ENCODE measurements around the gene NPAS3. TPM values are rescaled to one million over a fixed set of nuclear protein-coding genes. Genes with fewer than 3 reads are reported as not detected.
A peak's percentile ranks its signal among the peaks of the same experiment; 100 is the strongest.

Gene NPAS3
- total and polyA plus RNA-seq, 8 donors = 0.09 to 0.79 (median 0.56) TPM

- no peak for ATAC-seq
- no peak for TF ChIP-seq CTCF (IDR thresholded peaks at IDR 0.05)
- Histone ChIP-seq H3K27me3 (no peaks in the 10 kb centered on the region), H3K9me3 (peaks cover 0 to 3% of the 10 kb centered on the region in 2 donors), H3K4me1 (no peaks in the 10 kb centered on the region), H3K36me3 (no peaks in the 10 kb centered on the region), H3K4me3 (no peak overlapping the region), H3K27ac (no peak overlapping the region)
- peak in 1 of 4 donors; percentile 19 for DNase-seq
- intact Hi-C loops (cut with DNase I) = no loop called here
Observed at GRCh38 chr14:33259764-33260163, 321.1 kb downstream of the NPAS3 start.

GRCh38 chr14:33271216-33271615, 332.5 kb downstream of the NPAS3 start:
- Histone ChIP-seq H3K27ac (no peak overlapping the region), H3K4me1 (no peaks in the 10 kb centered on the region), H3K9me3 (no peaks in the 10 kb centered on the region), H3K4me3 (no peak overlapping the region), H3K27me3 (no peaks in the 10 kb centered on the region), H3K36me3 (no peaks in the 10 kb centered on the region)
- no peak for TF ChIP-seq CTCF (IDR thresholded peaks at IDR 0.05)
- DNase-seq = no peak
- ATAC-seq = no peak
- intact Hi-C loops (cut with DNase I) = no loop called here

- no peak for ATAC-seq
- TF ChIP-seq CTCF (IDR thresholded peaks at IDR 0.05) = no peak
- Histone ChIP-seq H3K27ac (no peak overlapping the region), H3K27me3 (no peaks in the 10 kb centered on the region), H3K4me1 (no peaks in the 10 kb centered on the region), H3K36me3 (no peaks in the 10 kb centered on the region), H3K4me3 (no peak overlapping the region), H3K9me3 (no peaks in the 10 kb centered on the region)
- intact Hi-C loops (cut with DNase I) = no loop called here
- peak in 1 of 4 donors; percentile 15 for DNase-seq
Observed at GRCh38 chr14:33271891-33272290, 333.2 kb downstream of the NPAS3 start.

GRCh38 chr14:33273978-33274377, 335.3 kb downstream of the NPAS3 start:
- no peak for ATAC-seq
- no peaks in the 10 kb centered on the region for H3K4me1 ChIP-seq
- no peak for DNase-seq
- TF ChIP-seq CTCF (IDR thresholded peaks at IDR 0.05) = no peak
- no peaks in the 10 kb centered on the region for H3K27me3 ChIP-seq
- H3K27ac ChIP-seq = no peak overlapping the region
- intact Hi-C loops (cut with DNase I) = no loop called here
- H3K4me3 ChIP-seq = no peak overlapping the region
- no peaks in the 10 kb centered on the region for H3K9me3 ChIP-seq
- H3K36me3 ChIP-seq = no peaks in the 10 kb centered on the region

GRCh38 chr14:33275879-33276278, 337.2 kb downstream of the NPAS3 start:
- Histone ChIP-seq H3K4me3 (no peak overlapping the region), H3K4me1 (no peaks in the 10 kb centered on the region), H3K9me3 (no peaks in the 10 kb centered on the region), H3K27me3 (no peaks in the 10 kb centered on the region), H3K36me3 (no peaks in the 10 kb centered on the region), H3K27ac (no peak overlapping the region)
- no peak for ATAC-seq
- no peak for DNase-seq
- intact Hi-C loops (cut with DNase I) = no loop called here
- TF ChIP-seq CTCF (IDR thresholded peaks at IDR 0.05) = no peak

All from left lung (tissue), 10 donors.